ENCODE data around the gene ARHGAP33.
"Not testable (repeated sequence)": the region's sequence is repeated elsewhere in the genome, so short reads cannot be mapped to it uniquely, and the experiment has no call there.

Gene ARHGAP33

DNA sequence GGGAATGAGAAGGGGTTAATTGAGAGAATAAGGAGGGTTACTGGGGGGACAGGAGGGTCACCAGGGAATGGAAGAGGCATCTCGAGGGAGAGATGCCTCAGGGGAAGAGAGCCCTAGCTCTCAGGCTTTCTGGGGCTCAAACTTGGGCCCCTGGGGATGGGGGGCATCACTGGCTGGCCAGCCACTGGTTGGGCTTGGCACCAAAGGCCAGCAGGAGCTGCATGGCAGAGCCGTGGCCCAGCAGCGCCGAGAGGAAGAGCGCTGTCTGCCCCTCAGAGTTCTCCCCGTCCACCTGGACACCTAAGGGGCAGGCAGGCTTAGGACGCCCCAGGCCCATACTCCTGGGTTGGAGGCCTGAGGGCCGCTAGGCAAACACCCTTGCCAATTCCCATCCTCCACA lies 17.5 kb downstream of the ARHGAP33 start:
- no peak for DNase-seq (ENCODE audit: low read depth in 3 of 3, low spot score in 1 of 3)

DNA sequence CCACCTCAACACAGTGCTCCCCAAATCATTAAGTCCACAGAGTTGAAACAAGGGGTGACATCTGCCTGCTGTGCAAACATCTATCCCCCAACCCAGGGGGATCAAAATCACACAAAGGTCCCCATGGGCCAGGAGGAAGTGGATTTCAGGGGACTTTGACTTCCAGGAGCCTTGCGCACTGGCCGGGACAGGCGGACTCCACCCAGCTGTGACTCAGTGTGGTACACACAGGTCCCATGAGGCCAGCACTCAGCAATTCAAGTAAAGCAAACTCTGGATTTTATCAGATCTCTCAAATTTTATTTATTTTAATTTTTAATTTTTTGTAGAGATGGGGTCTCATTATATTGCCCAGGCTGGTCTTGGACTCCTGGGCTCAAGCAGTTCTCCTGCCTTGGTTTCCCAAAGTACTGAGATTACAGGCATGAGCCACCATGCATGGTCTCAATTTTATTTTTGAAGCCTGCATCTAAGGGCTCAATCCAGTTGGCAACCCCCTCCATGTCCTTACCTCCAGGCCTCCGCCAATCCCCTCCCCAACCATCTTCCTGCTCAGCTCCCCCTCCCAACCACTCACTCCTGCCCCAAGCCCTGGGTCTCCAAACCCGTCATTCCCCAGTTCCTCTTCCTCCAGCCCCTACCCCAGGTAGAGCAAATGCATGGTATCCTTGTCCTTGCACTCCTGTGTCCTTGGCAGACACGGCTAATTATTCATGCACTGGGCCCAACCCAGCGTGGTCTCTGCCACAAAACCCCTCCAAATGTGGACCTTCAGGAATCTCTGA lies 18.2 kb downstream of the ARHGAP33 start:
- DNase-seq (ENCODE audit: low read depth in 3 of 3, low spot score in 1 of 3) = no peak

DNA sequence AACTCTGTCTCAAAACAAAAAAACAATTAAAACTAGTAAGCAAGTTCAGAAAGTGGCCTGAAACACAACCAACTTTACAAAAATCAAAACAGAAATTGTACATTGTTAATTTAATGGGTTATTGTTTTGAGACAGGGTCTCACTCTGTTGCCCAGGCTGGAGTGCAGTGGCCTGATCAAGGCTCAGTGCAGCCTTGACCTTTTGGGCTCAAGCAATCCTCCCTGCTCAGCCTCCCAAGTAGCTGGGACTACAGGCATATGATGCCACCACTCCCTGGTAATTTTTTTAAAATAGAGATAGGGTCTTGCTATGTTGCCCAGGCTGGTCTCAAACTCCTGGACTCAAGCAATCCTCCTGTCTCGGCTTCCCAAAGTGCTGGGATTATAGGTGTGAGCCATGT lies 20.2 kb downstream of the ARHGAP33 start:
- not testable (repeated sequence) for DNase-seq (ENCODE audit: low read depth in 3 of 3, low spot score in 1 of 3)

DNA sequence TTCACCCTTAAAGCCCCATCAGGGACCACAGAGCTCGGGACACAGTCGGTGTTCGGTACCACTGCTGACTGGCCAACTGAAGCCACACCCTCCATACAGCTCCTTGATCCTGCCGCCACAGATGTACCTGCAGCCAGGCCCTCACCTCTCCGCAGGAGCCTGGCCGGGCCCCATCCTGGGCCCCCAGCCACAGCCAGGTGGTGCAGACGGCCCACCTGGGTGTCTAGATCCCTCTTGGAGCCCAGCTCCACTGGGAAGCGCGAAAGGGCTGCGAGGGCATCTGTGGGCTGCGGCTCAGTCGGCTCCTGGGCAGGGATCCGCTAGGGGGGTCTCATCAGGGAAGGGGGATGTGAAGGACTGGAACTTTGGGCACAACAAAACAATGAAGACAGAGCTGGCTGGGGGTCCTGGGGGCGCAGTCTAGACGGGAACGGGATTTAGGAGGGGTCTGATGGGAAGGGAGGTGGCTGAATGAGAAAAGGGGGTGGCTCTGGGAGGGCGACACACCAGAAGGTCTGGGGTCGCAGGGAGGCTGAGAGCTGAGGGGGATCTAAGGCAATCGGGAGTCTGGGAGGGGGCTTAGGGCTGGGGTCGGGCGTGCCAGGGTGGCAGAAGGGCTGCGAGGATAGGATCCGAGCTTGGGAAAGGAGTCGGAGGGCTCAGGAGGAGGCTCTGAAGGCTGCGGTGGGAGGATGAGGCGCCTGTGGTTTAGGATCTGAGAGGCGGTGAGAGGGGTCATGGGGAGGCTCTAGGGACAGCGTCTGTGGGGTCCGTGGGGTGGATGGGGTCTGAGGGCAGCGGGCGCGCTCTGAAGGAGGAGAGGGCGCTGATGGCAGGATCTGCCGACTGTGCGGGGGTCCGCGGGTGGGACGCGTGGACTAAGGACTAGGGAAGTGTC lies 21.5 kb downstream of the ARHGAP33 start:
- DNase-seq (ENCODE audit: low read depth in 3 of 3, low spot score in 1 of 3) = no peak

GRCh38 chr19:35797663-35798062 lies 22.3 kb downstream of the ARHGAP33 start:
- DNase-seq (ENCODE audit: low read depth in 3 of 3, low spot score in 1 of 3) = no peak

DNA sequence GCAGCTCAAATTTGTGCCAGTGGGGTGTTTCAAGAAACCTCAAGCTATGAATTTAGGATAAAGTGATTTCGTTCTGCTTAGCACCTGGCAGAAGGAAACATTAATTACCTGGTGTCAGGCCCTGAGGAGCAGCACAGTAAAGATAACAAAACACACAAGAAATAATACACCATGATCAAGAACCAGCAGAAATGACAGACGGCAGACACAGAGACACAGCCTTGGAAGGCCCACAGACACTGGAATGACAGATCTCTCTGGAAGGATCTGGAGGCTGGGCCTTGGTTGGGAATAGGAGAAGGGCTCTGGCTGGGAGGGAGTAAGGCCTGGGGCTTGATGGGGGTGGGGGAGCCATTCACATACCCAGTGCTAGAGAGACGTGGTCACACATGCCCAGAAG lies 26.5 kb downstream of the ARHGAP33 start:
- no peak for DNase-seq (ENCODE audit: low read depth in 3 of 3, low spot score in 1 of 3)

- no peak for DNase-seq (ENCODE audit: low read depth in 3 of 3, low spot score in 1 of 3)
Observed at GRCh38 chr19:35805526-35806102, 30.2 kb downstream of the ARHGAP33 start.

DNA sequence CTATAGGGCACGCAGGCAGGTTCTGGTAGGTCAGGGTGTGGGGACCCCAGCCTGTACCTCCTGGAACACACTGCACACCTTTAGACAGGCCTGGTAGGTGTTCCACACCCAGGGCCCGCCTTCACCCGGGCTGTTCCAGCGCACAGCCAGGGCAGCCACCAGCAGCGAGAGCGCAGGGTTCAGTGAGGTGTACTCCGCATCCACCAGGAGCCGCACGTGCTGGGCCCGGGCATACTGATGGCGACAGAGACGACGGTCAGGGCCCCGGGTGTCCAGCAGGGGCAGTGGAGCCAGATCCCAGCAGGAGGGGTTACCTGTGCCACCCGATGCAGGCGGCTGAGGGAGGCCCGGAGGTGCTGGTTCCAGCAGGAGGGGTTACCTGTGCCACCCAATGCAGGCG lies 31.2 kb downstream of the ARHGAP33 start:
- DNase-seq (ENCODE audit: low read depth in 3 of 3, low spot score in 1 of 3) = no peak

DNA sequence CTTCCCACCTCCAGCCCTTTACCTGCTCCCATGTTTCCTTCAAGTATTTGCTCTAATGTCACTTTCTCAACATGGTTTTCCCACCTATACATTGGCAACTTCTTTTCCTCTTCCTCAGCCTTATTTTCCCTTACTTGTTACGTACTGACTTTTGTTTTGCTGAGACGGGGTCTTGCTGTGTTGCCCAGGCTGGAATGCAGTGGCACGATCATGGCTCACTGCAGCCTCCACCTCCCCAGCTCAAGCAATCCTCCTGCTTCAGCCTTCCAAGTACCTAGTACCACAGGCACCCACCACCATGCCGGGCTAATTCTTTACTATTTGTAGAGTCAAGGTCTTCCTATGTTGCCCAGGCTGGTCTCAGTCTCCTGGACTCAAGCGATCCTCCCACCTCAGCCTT lies 32.3 kb downstream of the ARHGAP33 start:
- no peak for DNase-seq (ENCODE audit: low read depth in 3 of 3, low spot score in 1 of 3)

- no peak for DNase-seq (ENCODE audit: low read depth in 3 of 3, low spot score in 1 of 3)
Observed at GRCh38 chr19:35811317-35812219, 36.2 kb downstream of the ARHGAP33 start.

- DNase-seq (ENCODE audit: low read depth in 3 of 3, low spot score in 1 of 3) = no peak
Observed at GRCh38 chr19:35812220-35813042, 37.1 kb downstream of the ARHGAP33 start, which contains the start of gene PRODH2. Gene PRODH2, minus strand, starts transcription at chr19:35812845. Its CDS starts 40 bp downstream, at chr19:35812805.

GRCh38 chr19:35813043-35813890 lies 37.9 kb downstream of the ARHGAP33 start:
- no peak for DNase-seq (ENCODE audit: low read depth in 3 of 3, low spot score in 1 of 3)

GRCh38 chr19:35816262-35816661 lies 40.9 kb downstream of the ARHGAP33 start:
- DNase-seq (ENCODE audit: low read depth in 3 of 3, low spot score in 1 of 3) = no peak

- no peak for DNase-seq (ENCODE audit: low read depth in 3 of 3, low spot score in 1 of 3)
Observed at GRCh38 chr19:35816846-35817245, 41.5 kb downstream of the ARHGAP33 start.

GRCh38 chr19:35818445-35818844 lies 43.1 kb downstream of the ARHGAP33 start:
- no peak for DNase-seq (ENCODE audit: low read depth in 3 of 3, low spot score in 1 of 3)

DNA sequence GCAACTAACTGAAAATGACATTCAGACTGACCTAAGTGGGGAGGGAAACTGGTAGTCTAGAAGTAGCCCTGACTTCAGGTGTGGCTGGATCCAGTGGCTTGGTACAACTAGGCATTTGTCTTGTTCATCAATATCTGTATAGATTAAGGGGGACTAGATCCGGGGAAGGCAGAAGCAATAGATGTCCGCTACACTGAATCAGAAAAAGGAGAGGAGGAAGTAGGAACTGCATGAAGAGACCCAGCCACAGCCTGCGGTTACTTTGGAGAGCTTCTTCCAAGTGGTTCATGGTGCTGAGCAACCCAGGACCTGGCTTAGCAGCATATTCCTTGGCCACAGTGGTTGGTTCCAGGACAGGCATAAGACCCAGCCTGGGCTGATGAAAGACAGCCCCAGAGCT lies 47.2 kb downstream of the ARHGAP33 start:
- no peak for DNase-seq (ENCODE audit: low read depth in 3 of 3, low spot score in 1 of 3)

GRCh38 chr19:35824150-35824549 lies 48.8 kb downstream of the ARHGAP33 start:
- DNase-seq (ENCODE audit: low read depth in 3 of 3, low spot score in 1 of 3) = no peak

GRCh38 chr19:35828692-35829301 lies 53.4 kb downstream of the ARHGAP33 start:
- peak in 1 of 3 donors; percentile 25 for DNase-seq (ENCODE audit: low read depth in 3 of 3, low spot score in 1 of 3)

DNA sequence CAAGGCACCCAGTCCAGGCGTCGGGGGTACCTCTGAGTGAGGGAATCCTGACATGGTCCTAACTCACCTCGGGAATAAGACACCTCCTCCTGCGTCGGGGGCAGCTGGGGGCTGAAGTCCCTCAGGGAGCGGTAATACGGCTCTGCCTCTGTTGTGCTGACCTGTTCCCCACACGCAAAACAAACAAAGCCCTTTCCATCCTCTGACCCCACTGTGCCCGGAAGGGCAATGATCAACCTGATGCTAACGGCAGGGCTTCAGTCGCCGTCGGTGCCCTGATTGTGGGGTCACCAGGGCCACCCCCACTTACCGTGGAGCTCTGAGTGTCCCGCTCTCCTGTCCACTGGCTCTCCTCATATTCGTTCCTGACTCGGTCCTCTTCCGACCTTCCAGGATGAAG lies 55.6 kb downstream of the ARHGAP33 start:
- DNase-seq (ENCODE audit: low read depth in 3 of 3, low spot score in 1 of 3) = no peak

Data from stimulated activated CD4-positive, alpha-beta T cell treated with anti-CD3 and anti-CD28 coated beads, TNF-alpha, amount 100 ng/mL, for 1 hour (primary cell).